ENCODE results near the gene DBP.
A peak's percentile ranks its signal among the peaks of the same experiment; 100 is the strongest.

Gene DBP

GRCh38 chr19:48613852-48614435 lies 23.2 kb downstream of the DBP start:
- no peak for DNase-seq (ENCODE audit: low read depth)
- no peak overlapping the region for H3K4me3 ChIP-seq (ENCODE audit: low read length)
- TF ChIP-seq, protein P1, sequence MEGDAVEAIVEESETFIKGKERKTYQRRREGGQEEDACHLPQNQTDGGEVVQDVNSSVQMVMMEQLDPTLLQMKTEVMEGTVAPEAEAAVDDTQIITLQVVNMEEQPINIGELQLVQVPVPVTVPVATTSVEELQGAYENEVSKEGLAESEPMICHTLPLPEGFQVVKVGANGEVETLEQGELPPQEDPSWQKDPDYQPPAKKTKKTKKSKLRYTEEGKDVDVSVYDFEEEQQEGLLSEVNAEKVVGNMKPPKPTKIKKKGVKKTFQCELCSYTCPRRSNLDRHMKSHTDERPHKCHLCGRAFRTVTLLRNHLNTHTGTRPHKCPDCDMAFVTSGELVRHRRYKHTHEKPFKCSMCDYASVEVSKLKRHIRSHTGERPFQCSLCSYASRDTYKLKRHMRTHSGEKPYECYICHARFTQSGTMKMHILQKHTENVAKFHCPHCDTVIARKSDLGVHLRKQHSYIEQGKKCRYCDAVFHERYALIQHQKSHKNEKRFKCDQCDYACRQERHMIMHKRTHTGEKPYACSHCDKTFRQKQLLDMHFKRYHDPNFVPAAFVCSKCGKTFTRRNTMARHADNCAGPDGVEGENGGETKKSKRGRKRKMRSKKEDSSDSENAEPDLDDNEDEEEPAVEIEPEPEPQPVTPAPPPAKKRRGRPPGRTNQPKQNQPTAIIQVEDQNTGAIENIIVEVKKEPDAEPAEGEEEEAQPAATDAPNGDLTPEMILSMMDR (conservative IDR thresholded peaks at IDR 0.05; ENCODE audit: low read depth, low read length), result no peak

DNA sequence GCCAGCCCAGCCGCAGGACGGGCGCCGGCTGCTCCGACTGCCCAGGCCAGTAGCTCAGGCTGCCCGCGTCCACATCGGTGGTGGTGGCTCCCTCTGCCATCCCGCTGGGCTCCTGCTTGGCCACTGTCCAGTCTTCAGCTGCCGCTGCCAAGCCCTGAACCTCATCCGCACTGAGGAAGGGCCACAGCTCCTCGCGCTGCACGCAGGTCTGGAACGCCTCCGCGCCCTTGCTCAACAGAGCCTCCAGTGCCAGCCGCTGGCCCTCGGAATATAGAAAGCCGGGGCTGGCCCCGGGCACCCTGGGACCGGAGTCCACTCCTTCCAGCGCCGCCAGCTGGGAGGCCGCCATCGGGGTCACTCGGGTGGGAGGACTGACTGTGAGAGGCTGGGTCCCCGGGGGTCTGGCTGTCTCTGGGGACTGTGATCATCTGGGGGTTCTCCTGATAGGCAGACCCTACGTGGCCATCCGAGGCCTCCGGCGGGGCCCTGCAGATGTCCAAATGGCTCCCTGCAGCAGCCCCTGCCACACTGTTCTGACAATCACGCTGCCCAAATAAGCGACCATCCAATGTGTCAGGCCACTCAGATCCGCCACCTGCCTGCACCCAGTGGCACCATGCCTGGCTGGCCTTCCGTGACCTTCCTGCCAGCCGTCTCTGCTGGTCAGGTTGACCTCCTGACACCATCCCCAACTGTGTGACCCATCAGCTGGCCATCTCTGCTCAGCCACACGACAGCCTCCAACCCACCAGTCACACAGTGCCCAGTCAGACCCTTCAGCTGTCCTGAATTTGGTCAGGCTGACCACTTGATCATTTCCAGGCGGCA lies 23.9 kb downstream of the DBP start:
- H3K4me3 ChIP-seq (ENCODE audit: low read length), result no peak overlapping the region
- TF ChIP-seq, protein P1 (conservative IDR thresholded peaks at IDR 0.05; ENCODE audit: low read depth, low read length), result no peak
- no peak for DNase-seq (ENCODE audit: low read depth)

DNA sequence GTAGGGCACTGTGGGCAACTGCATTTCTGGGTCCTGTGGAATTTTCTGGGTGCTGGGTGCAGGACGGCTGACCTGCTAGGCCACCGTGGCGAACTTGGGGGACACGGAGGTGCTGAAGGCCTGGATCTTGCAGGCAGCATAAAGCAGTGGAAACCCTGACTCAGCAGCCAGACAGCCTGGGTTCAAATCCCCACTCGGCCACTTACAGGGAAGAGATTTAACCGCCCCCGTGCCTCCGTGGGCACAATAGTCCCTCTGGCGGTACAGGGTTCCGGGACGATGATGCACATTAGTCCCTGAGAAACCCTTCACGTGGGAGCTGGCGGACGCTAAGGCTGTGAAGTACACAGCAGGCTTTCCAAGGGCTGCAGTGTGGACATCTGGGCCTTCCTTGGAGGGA lies 25.3 kb downstream of the DBP start:
- TF ChIP-seq, protein P1 (conservative IDR thresholded peaks at IDR 0.05; ENCODE audit: low read depth, low read length), result no peak
- no peak overlapping the region for H3K4me3 ChIP-seq (ENCODE audit: low read length)
- no peak for DNase-seq (ENCODE audit: low read depth)

- H3K4me3 ChIP-seq (ENCODE audit: low read length), result no peak overlapping the region
- DNase-seq (ENCODE audit: low read depth), result no peak
- TF ChIP-seq, protein P1 (conservative IDR thresholded peaks at IDR 0.05; ENCODE audit: low read depth, low read length), result no peak
These were observed 27.5 kb downstream of the DBP start for GRCh38 chr19:48609571-48610108.

- TF ChIP-seq, protein P1 (conservative IDR thresholded peaks at IDR 0.05; ENCODE audit: low read depth, low read length), result peak; percentile 70
- H3K4me3 ChIP-seq (ENCODE audit: low read length), result no peak overlapping the region
- DNase-seq (ENCODE audit: low read depth), result no peak
These were observed 28.3 kb downstream of the DBP start for GRCh38 chr19:48608798-48609263.

GRCh38 chr19:48607359-48607755 lies 29.8 kb downstream of the DBP start:
- TF ChIP-seq, protein P1 (conservative IDR thresholded peaks at IDR 0.05; ENCODE audit: low read depth, low read length), result no peak
- H3K4me3 ChIP-seq (ENCODE audit: low read length), result no peak overlapping the region
- DNase-seq (ENCODE audit: low read depth), result no peak

Data from retinal pigment epithelial cell (primary cell).